ENCODE measurements around the gene CYP3A7.

GRCh38 chr7:99772565-99772964 is 37.6 kb upstream of the CYP3A7 start:
- TF ChIP-seq ETV6 (CRISPR knock-in tag; IDR thresholded peaks at IDR 0.05): no peak
- no peak for TF ChIP-seq CBFB (CRISPR knock-in tag; IDR thresholded peaks at IDR 0.05; ENCODE audit: low read depth)
- TF ChIP-seq CTCF (IDR thresholded peaks at IDR 0.05): no peak
- TF ChIP-seq ZBTB21 (CRISPR knock-in tag; IDR thresholded peaks at IDR 0.05; ENCODE audit: borderline replicate concordance): no peak
- TF ChIP-seq ZNF121 (CRISPR knock-in tag; IDR thresholded peaks at IDR 0.05): no peak
- no peak for TF ChIP-seq TEAD1 (CRISPR knock-in tag; IDR thresholded peaks at IDR 0.05)
- no peak for TF ChIP-seq ATF3 (CRISPR knock-in tag; conservative IDR thresholded peaks at IDR 0.05)
- no peak for TF ChIP-seq TCF7 (CRISPR knock-in tag; IDR thresholded peaks at IDR 0.05; ENCODE audit: low read depth)
- TF ChIP-seq SMAD4 (CRISPR knock-in tag; IDR thresholded peaks at IDR 0.05): no peak
- no peak for TF ChIP-seq ZNF138 (CRISPR knock-in tag; conservative IDR thresholded peaks at IDR 0.05)
- no peak for TF ChIP-seq NFE2L1 (CRISPR knock-in tag; IDR thresholded peaks at IDR 0.05)
- TF ChIP-seq, protein P1, sequence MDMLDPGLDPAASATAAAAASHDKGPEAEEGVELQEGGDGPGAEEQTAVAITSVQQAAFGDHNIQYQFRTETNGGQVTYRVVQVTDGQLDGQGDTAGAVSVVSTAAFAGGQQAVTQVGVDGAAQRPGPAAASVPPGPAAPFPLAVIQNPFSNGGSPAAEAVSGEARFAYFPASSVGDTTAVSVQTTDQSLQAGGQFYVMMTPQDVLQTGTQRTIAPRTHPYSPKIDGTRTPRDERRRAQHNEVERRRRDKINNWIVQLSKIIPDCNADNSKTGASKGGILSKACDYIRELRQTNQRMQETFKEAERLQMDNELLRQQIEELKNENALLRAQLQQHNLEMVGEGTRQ (CRISPR knock-in tag; IDR thresholded peaks at IDR 0.05): no peak
- no peak for TF ChIP-seq FOXJ3 (CRISPR knock-in tag; IDR thresholded peaks at IDR 0.05; ENCODE audit: borderline replicate concordance)
- TF ChIP-seq E2F1 (CRISPR knock-in tag; IDR thresholded peaks at IDR 0.05): no peak

Measured in WTC11 (cell line).